ENCODE data around the gene UBA5. TPM values are rescaled to one million over a fixed set of nuclear protein-coding genes. Genes with fewer than 3 reads are reported as not detected.

Gene UBA5
- total and polyA plus RNA-seq, 8 donors: 32.2 to 49.0 (median 37.7) TPM

DNA sequence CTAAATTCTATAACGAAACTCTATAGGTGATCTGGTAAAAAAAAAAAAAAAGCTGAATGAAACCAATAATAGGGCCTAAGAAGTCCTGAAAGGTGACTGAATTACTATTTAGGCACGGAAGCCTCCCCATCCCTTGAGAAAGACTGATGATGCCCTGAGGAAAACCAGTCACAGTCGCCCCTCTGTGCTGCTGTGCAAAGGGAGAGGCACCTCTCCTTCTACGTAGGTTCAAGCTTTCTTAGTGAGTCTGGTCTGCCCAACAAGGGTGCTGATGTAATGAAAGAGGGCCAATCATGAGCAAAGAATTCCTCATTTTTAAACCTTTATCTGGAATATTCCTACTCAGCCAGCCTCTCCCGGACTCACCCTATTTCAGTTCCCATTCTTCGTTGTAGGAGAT is 50.2 kb downstream of the UBA5 start:
- no peak overlapping the region for H3K27ac ChIP-seq
- intact Hi-C loops (cut with DNase I): no loop called here
- FAIRE-seq (no peak), DNase-seq (no peak), ATAC-seq (no peak)
- no peak overlapping the region for H3K4me3 ChIP-seq
- peaks cover 0 to 15% (median 5%) of the 10 kb centered on the region in 3 donors for H3K36me3 ChIP-seq
- H3K9me3 ChIP-seq: no peaks in the 10 kb centered on the region
- 96 to 98% methylated on average over 6 of the region's 6 CpGs for WGBS, 2 donors
- H3K27me3 ChIP-seq: no peaks in the 10 kb centered on the region
- H3K4me1 ChIP-seq: no peaks in the 10 kb centered on the region
- TF ChIP-seq, protein P1, sequence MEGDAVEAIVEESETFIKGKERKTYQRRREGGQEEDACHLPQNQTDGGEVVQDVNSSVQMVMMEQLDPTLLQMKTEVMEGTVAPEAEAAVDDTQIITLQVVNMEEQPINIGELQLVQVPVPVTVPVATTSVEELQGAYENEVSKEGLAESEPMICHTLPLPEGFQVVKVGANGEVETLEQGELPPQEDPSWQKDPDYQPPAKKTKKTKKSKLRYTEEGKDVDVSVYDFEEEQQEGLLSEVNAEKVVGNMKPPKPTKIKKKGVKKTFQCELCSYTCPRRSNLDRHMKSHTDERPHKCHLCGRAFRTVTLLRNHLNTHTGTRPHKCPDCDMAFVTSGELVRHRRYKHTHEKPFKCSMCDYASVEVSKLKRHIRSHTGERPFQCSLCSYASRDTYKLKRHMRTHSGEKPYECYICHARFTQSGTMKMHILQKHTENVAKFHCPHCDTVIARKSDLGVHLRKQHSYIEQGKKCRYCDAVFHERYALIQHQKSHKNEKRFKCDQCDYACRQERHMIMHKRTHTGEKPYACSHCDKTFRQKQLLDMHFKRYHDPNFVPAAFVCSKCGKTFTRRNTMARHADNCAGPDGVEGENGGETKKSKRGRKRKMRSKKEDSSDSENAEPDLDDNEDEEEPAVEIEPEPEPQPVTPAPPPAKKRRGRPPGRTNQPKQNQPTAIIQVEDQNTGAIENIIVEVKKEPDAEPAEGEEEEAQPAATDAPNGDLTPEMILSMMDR (IDR thresholded peaks at IDR 0.05): no peak

DNA sequence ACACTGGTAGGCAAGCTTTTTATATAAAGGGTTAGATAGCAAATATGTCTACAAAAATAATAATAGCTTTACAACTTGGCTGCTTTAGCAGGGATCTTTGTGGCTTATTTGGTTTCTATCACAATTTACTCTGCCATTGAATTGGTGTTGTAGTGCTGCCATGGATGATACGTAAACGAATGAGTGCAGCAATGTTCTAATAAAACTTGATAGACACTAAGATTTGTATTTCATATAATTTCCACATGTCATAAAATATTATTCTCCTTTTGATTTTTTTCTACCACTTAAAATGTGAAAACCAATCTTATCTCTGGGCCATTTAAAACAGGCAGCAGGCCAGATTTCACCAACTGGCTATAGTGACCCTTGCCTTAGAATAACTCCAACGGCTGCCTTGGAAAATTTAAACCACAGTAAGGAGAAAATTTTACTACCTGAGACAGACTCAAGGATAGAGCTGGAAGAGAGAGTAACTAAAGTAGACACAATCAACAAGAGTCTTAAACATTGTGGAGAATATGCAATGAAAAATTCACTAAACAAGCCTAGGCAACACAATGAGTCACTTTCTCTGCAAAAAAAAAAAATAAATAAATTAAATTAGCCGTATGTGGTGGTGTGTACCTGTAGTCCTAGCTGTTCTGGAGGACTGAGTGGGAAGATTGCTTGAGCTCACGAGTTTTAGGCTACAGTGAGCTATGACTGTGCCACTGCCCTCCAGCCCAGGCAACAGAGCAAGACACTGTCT is 54.0 kb downstream of the UBA5 start:
- WGBS, 2 donors: 74 to 79% methylated on average over 5 of the region's 5 CpGs
- H3K4me1 ChIP-seq: peaks cover 0 to under 1% (median 0%) of the 10 kb centered on the region in 3 donors
- no peak overlapping the region for H3K27ac ChIP-seq
- TF ChIP-seq, protein P1 (IDR thresholded peaks at IDR 0.05): no peak
- FAIRE-seq (no peak), DNase-seq (no peak), ATAC-seq (no peak)
- peaks cover 0 to 11% (median 11%) of the 10 kb centered on the region in 3 donors for H3K36me3 ChIP-seq
- no peaks in the 10 kb centered on the region for H3K9me3 ChIP-seq
- H3K4me3 ChIP-seq: no peak overlapping the region
- H3K27me3 ChIP-seq: no peaks in the 10 kb centered on the region
- intact Hi-C loops (cut with DNase I): no loop called here

DNA sequence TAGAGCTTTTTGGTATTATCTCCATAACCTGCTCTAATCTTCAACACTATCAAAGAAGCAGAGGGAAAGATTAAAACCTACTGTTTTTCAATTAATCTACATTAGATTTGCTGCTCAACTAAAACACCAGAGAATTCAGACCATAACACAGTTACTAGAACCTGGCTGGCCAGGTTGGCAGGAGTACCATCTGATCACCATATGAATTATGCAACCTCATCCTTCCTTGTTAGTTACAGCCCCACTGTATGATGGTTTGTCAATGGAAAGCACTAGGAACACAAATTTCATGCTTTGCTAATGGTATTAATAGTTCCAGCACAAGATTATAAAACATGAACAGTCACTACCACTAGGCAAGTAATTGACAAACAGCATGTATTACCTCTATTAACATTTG is 56.2 kb downstream of the UBA5 start:
- Histone ChIP-seq H3K27ac (no peak overlapping the region), H3K27me3 (no peaks in the 10 kb centered on the region), H3K4me3 (no peak overlapping the region), H3K9me3 (no peaks in the 10 kb centered on the region), H3K36me3 (peaks cover 0 to 11% (median 2%) of the 10 kb centered on the region in 3 donors), H3K4me1 (peaks cover 0 to 20% (median 17%) of the 10 kb centered on the region in 3 donors)
- intact Hi-C loops (cut with DNase I): no loop called here
- TF ChIP-seq, protein P1 (IDR thresholded peaks at IDR 0.05): no peak
- FAIRE-seq (no peak), ATAC-seq (peak in 3 of 4 donors; percentile 69 to 78 (median 70)), DNase-seq (no peak)

- H3K4me3 ChIP-seq: peak overlapping the region in 1 of 4 donors; percentile 87
- ATAC-seq (no peak), DNase-seq (no peak), FAIRE-seq (no peak)
- TF ChIP-seq, protein P1 (IDR thresholded peaks at IDR 0.05): no peak
- H3K36me3 ChIP-seq: peaks cover 0 to 6% (median 0%) of the 10 kb centered on the region in 3 donors
- peaks cover 0 to 20% (median 17%) of the 10 kb centered on the region in 3 donors for H3K4me1 ChIP-seq
- 28 to 34% methylated on average over 6 of the region's 6 CpGs for WGBS, 2 donors
- H3K9me3 ChIP-seq: no peaks in the 10 kb centered on the region
- no peaks in the 10 kb centered on the region for H3K27me3 ChIP-seq
- H3K27ac ChIP-seq: no peak overlapping the region
- intact Hi-C loops (cut with DNase I): loop anchor here in 1 of 3 donors (10.0 kb wide), 1 partner anchor 665 kb away; no protein-coding TSS in a partner anchor
These were observed 60.1 kb downstream of the UBA5 start for GRCh38 chr3:132720228-132720627.

All from pancreas (tissue), 10 donors.